Measurements from ENCODE around the gene HAGHL.

GRCh38 chr16:740459-740763, 13.5 kb downstream of the HAGHL start:
- TF ChIP-seq CTCF (IDR thresholded peaks at IDR 0.05) (no peak), POLR2A (IDR thresholded peaks at IDR 0.05) (no peak)
